ENCODE data around the gene ICA1L. TPM values are rescaled to one million over a fixed set of nuclear protein-coding genes. Genes with fewer than 3 reads are reported as not detected.

The ICA1L gene
- polyA plus RNA-seq, 1 experiment = 2.4 TPM

DNA sequence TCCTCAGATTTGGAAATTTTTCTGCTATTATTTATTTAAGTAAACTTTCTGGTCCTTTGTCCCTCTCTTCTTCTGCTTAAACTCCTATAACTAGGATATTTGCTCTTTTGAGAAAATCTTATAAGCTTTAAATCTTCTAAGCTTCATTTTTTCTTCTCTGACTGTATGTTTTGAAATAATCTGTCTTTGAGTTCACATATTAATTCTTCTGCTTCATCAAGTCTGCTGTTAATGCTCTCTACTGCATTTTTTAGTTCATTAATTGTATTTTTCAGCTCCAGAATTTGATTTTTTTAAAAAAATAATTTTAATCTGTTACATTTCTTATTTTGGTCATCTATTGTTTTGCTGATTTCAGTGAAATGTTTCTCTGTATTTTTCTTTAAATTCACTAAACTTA is 28.9 kb downstream of the ICA1L start:
- no peak for DNase-seq (ENCODE audit: low read depth)
- no peak overlapping the region for H3K4me3 ChIP-seq (ENCODE audit: low read depth, low read length)
- TF ChIP-seq, protein P1, sequence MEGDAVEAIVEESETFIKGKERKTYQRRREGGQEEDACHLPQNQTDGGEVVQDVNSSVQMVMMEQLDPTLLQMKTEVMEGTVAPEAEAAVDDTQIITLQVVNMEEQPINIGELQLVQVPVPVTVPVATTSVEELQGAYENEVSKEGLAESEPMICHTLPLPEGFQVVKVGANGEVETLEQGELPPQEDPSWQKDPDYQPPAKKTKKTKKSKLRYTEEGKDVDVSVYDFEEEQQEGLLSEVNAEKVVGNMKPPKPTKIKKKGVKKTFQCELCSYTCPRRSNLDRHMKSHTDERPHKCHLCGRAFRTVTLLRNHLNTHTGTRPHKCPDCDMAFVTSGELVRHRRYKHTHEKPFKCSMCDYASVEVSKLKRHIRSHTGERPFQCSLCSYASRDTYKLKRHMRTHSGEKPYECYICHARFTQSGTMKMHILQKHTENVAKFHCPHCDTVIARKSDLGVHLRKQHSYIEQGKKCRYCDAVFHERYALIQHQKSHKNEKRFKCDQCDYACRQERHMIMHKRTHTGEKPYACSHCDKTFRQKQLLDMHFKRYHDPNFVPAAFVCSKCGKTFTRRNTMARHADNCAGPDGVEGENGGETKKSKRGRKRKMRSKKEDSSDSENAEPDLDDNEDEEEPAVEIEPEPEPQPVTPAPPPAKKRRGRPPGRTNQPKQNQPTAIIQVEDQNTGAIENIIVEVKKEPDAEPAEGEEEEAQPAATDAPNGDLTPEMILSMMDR (IDR thresholded peaks at IDR 0.05; ENCODE audit: insufficient read depth, low read depth, low read length) = no peak
- no peaks in the 10 kb centered on the region for H3K36me3 ChIP-seq (ENCODE audit: control insufficient read depth, insufficient read depth, low read length)
- CTCF ChIA-PET = interaction anchor here (0.8 kb wide), 1 partner anchor 10 kb away, joined by 3 read pairs; no protein-coding TSS in a partner anchor
- POLR2A ChIA-PET = no interaction called here
- H3K27me3 ChIP-seq (ENCODE audit: control insufficient read depth, insufficient read depth, low read length) = no peaks in the 10 kb centered on the region

DNA sequence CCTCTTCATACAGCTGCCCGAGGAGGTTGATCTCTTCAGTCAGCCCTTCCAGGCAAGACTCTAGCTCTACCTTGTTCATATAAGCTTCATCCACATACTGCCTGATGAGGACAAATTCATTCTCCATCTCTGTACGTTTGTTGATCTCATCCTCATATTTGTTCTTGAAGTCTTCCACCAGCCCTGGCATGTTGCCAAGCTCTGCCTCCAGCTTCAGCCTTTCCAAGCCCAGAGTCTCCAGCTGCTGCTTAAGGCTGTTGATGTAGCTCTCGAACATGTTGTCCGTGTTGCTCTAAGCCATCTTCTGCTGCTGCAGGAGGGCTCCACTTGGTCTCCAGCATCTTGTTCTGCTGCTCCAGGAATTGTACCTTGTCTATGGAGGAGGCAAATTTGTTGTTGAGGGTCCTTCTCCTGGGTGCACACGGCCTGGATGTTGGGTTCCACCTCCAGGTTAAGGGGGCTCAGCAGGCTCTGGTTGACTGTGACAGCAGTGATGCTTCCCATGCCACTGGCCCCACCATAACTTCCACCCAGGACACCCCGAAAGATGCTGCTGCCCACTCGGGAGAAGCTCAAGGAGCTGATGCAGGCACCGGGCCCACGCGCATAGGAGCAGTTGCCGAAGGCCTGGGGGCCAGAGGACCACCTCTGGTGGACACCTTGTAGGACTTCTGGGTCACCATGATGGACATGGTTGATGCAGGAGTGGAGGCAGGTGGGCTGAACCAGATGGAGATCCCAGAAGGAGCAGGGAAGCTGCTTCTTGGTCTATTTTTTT is 30.3 kb downstream of the ICA1L start:
- DNase-seq (ENCODE audit: low read depth) = no peak
- CTCF ChIA-PET = no interaction called here
- Histone ChIP-seq H3K4me3 (ENCODE audit: low read depth, low read length) (no peak overlapping the region), H3K27me3 (ENCODE audit: control insufficient read depth, insufficient read depth, low read length) (no peaks in the 10 kb centered on the region), H3K36me3 (ENCODE audit: control insufficient read depth, insufficient read depth, low read length) (no peaks in the 10 kb centered on the region)
- POLR2A ChIA-PET = interaction anchor here (0.7 kb wide), 1 partner anchor 16 kb away, joined by 6 read pairs; no protein-coding TSS in a partner anchor
- TF ChIP-seq, protein P1 (IDR thresholded peaks at IDR 0.05; ENCODE audit: insufficient read depth, low read depth, low read length) = no peak

DNA sequence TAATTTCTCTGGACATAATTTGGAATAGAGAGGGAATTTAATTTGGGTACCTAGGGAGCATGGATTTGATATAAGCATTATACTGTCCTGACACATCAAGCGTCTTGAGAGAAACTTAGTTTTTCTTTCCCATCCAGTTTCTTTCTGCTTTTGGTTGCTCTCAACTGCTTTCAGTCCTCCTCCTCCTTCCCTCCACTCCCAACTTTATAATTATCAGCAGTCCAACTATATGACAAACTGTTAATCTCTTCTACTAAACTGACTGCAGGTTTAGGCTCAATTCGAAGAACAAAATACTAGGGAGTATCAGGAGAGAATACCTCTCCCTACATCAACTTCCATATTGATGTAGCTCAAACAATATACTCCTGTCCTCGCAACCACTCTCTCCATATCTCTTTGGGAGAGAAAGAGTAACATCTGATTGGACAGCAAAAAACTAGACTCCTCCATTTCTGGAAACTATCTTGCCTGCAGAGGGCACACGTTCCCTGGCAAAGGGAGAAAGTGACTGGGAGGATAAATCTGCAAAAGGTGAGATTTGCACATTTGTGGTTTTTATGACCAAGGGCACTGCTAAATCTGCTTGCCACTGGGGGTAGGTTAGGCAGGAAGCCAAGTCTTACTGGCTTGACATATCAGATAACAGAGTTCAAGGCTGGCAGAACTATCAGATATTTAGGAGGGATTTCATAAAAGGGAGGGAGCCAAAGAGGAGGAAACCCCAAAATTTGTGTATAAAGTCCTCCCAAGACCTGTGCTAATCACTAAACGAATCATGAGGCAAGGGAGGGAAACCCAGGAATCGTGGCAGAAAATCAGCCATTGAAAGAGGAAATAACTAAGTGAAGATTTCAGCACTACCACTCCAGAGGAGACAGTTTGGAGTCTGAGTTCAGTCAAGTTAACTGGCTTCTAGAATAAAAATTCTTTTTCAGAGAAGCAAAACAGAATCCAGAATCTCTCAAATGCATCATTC is 40.0 kb downstream of the ICA1L start:
- H3K27me3 ChIP-seq (ENCODE audit: control insufficient read depth, insufficient read depth, low read length) = no peaks in the 10 kb centered on the region
- H3K36me3 ChIP-seq (ENCODE audit: control insufficient read depth, insufficient read depth, low read length) = no peaks in the 10 kb centered on the region
- ChIA-PET CTCF (interaction anchor here (1.1 to 1.7 kb wide), 3 partner anchors 25 to 983 kb away, joined by 3 to 4 read pairs (median 3); no protein-coding TSS in a partner anchor), POLR2A (no interaction called here)
- no peak overlapping the region for H3K4me3 ChIP-seq (ENCODE audit: low read depth, low read length)
- TF ChIP-seq, protein P1 (IDR thresholded peaks at IDR 0.05; ENCODE audit: insufficient read depth, low read depth, low read length) = peak; percentile 72
- DNase-seq (ENCODE audit: low read depth) = no peak

DNA sequence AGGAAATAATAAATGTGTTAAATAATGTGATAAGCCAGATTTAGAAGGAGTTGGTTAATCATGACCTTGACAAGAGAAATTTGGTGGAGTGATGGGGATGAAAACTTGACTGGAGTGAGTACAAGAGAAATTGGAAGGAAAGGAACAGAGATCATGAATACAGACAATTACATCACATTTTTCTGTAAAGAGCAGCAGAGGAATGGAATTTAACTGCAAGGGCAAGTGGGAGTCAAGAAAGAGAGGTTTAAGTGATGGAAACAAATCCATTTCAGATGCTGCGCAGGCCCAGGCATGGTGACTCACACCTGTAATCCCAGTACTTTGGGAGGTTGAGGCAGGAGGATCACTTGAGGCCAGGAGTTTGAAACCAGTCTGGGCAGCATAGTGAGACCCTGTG is 46.7 kb downstream of the ICA1L start:
- Histone ChIP-seq H3K27me3 (ENCODE audit: control insufficient read depth, insufficient read depth, low read length) (no peaks in the 10 kb centered on the region), H3K4me3 (ENCODE audit: low read depth, low read length) (no peak overlapping the region), H3K36me3 (ENCODE audit: control insufficient read depth, insufficient read depth, low read length) (no peaks in the 10 kb centered on the region)
- ChIA-PET CTCF (no interaction called here), POLR2A (no interaction called here)
- TF ChIP-seq, protein P1 (IDR thresholded peaks at IDR 0.05; ENCODE audit: insufficient read depth, low read depth, low read length) = no peak
- no peak for DNase-seq (ENCODE audit: low read depth)

DNA sequence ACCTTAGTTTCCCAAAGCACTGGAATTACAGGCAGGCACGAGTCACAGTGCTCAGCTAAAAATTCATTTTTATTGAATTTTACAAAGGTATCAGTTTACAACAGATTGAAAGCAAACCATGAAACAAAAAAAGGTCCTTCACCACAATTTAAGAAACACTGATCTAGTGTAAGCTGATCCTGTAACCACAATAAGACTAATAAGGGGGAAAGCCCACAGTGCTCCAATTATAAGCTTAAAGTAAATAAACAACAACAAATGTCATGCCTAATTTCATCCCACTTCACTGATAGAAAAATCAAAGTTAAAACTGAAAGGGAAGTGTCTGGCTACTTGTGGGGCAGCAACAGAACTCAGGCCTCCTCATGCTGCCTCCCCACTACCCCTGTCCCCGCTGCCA is 49.2 kb downstream of the ICA1L start:
- Histone ChIP-seq H3K36me3 (ENCODE audit: control insufficient read depth, insufficient read depth, low read length) (no peaks in the 10 kb centered on the region), H3K27me3 (ENCODE audit: control insufficient read depth, insufficient read depth, low read length) (no peaks in the 10 kb centered on the region), H3K4me3 (ENCODE audit: low read depth, low read length) (no peak overlapping the region)
- POLR2A ChIA-PET = no interaction called here
- TF ChIP-seq, protein P1 (IDR thresholded peaks at IDR 0.05; ENCODE audit: insufficient read depth, low read depth, low read length) = no peak
- CTCF ChIA-PET = interaction anchor here (0.6 to 1.1 kb wide), 2 partner anchors 21 to 89 kb away, joined by 3 read pairs; partner anchors contain the start of gene WDR12
- DNase-seq (ENCODE audit: low read depth) = no peak
